Hematopoietic multipotent progenitor cell treated with erythropoietin and hydrocortisone succinate and interleukin-3 and kit ligand, for 17 days (in vitro differentiated cells): ENCODE results near the gene KANSL1.
"Not testable (repeated sequence)": the region's sequence is repeated elsewhere in the genome, so short reads cannot be mapped to it uniquely, and the experiment has no call there.

Source experiments
- DNase-seq: peaks from one replicate; pipeline ENCODE4 v3.0.0-alpha.2; 2015; ENCODE audit warnings: low spot score

KANSL1 gene

DNA sequence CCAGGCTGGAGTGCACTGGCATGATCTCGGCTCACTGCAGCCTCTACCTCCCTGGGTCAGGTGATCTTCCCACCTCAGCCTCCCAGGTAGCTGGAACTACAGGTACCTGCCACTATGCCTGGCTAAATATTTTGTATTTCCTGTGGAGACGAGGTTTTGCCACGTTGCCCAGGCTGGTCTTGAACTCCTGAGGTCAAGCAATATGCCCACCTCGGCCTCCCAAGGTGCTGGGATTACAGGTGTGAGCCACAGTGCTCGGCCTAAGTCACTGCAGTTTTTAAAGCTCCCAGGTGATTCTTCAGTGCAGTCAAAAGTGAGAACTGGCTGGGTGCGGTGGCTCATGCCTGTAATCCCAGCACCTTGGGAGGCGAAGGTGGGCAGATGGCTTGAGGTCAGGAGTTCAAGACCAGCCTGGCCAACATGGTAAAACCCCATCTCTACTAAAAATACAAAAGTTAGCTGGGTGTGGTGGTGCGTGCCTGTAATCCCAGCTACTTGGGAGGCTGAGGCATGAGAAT lies 173.8 kb downstream of the KANSL1 start:
- not testable (repeated sequence) for DNase-seq

DNA sequence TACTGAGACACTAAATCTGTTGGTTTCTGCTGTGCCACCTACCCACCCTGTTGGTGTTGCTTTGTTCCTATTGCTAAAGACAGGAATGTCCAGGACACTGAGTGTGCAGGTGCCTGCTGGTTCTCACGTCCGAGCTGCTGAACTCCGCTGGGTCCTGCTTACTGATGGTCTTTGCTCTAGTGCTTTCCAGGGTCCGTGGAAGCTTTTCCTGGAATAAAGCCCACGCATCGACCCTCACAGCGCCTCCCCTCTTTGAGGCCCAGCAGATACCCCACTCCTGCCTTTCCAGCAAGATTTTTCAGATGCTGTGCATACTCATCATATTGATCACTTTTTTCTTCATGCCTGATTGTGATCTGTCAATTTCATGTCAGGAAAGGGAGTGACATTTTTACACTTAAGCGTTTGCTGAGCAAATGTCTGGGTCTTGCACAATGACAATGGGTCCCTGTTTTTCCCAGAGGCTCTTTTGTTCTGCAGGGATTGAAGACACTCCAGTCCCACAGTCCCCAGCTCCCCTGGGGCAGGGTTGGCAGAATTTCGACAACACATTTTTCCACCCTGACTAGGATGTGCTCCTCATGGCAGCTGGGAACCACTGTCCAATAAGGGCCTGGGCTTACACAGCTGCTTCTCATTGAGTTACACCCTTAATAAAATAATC lies 179.6 kb downstream of the KANSL1 start:
- no peak for DNase-seq

DNA sequence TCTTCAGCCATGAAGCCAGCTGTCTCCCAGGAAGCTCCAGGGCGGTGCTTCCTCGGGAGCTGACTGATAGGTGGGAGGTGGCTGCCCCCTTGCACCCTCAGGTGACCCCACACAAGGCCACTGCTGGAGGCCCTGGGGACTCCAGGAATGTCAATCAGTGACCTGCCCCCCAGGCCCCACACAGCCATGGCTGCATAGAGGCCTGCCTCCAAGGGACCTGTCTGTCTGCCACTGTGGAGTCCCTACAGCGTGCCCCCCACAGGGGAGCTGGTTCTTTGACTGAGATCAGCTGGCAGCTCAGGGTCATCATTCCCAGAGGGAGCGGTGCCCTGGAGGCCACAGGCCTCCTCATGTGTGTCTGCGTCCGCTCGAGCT lies 180.1 kb downstream of the KANSL1 start:
- DNase-seq: no peak

DNA sequence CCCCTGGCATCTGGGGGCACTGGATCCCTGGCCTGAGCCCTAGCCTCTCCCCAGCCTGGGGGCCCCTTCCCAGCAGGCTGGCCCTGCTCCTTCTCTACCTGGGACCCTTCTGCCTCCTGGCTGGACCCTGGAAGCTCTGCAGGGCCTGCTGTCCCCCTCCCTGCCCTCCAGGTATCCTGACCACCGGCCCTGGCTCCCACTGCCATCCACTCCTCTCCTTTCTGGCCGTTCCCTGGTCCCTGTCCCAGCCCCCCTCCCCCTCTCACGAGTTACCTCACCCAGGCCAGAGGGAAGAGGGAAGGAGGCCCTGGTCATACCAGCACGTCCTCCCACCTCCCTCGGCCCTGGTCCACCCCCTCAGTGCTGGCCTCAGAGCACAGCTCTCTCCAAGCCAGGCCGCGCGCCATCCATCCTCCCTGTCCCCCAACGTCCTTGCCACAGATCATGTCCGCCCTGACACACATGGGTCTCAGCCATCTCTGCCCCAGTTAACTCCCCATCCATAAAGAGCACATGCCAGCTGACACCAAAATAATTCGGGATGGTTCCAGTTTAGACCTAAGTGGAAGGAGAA lies 180.6 kb downstream of the KANSL1 start:
- DNase-seq: no peak

DNA sequence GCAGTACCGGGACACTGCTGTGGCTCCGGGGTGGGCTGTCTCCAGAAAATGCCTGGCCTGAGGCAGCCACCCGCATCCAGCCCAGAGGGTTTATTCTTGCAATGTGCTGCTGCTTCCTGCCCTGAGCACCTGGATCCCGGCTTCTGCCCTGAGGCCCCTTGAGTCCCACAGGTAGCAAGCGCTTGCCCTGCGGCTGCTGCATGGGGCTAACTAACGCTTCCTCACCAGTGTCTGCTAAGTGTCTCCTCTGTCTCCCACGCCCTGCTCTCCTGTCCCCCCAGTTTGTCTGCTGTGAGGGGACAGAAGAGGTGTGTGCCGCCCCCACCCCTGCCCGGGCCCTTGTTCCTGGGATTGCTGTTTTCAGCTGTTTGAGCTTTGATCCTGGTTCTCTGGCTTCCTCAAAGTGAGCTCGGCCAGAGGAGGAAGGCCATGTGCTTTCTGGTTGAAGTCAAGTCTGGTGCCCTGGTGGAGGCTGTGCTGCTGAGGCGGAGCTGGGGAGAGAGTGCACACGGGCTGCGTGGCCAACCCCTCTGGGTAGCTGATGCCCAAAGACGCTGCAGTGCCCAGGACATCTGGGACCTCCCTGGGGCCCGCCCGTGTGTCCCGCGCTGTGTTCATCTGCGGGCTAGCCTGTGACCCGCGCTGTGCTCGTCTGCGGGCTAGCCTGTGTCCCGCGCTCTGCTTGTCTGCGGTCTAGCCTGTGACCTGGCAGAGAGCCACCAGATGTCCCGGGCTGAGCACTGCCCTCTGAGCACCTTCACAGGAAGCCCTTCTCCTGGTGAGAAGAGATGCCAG lies 181.3 kb downstream of the KANSL1 start:
- no peak for DNase-seq

DNA sequence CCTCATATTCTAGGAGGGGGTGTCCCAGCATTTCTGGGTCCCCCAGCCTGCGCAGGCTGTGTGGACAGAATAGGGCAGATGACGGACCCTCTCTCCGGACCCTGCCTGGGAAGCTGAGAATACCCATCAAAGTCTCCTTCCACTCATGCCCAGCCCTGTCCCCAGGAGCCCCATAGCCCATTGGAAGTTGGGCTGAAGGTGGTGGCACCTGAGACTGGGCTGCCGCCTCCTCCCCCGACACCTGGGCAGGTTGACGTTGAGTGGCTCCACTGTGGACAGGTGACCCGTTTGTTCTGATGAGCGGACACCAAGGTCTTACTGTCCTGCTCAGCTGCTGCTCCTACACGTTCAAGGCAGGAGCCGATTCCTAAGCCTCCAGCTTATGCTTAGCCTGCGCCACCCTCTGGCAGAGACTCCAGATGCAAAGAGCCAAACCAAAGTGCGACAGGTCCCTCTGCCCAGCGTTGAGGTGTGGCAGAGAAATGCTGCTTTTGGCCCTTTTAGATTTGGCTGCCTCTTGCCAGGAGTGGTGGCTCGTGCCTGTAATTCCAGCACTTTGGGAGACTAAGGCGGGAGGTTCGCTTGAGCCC lies 182.5 kb downstream of the KANSL1 start:
- DNase-seq: no peak

DNA sequence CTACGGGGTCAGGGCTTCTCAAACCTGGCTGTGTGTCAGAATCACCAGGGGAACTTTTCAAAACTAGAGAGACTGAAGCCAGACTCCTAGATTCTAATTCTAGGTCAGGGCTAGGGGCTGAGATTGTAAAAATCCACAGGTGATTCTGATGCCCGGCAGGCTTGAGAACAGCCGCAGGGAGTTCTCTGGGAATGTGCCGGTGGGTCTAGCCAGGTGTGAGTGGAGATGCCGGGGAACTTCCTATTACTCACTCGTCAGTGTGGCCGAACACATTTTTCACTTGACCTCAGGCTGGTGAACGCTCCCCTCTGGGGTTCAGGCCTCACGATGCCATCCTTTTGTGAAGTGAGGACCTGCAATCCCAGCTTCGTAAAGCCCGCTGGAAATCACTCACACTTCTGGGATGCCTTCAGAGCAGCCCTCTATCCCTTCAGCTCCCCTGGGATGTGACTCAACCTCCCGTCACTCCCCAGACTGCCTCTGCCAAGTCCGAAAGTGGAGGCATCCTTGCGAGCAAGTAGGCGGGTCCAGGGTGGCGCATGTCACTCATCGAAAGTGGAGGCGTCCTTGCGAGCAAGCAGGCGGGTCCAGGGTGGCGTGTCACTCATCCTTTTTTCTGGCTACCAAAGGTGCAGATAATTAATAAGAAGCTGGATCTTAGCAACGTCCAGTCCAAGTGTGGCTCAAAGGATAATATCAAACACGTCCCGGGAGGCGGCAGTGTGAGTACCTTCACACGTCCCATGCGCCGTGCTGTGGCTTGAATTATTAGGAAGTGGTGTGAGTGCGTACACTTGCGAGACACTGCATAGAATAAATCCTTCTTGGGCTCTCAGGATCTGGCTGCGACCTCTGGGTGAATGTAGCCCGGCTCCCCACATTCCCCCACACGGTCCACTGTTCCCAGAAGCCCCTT lies 183.3 kb downstream of the KANSL1 start:
- no peak for DNase-seq

DNA sequence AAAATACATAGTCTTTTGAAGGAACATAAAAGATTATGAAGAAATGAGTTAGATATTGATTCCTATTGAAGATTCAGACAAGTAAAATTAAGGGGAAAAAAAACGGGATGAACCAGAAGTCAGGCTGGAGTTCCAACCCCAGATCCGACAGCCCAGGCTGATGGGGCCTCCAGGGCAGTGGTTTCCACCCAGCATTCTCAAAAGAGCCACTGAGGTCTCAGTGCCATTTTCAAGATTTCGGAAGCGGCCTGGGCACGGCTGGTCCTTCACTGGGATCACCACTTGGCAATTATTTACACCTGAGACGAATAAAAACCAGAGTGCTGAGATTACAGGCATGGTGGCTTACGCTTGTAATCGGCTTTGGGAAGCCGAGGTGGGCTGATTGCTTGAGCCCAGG lies 184.6 kb downstream of the KANSL1 start:
- no peak for DNase-seq

DNA sequence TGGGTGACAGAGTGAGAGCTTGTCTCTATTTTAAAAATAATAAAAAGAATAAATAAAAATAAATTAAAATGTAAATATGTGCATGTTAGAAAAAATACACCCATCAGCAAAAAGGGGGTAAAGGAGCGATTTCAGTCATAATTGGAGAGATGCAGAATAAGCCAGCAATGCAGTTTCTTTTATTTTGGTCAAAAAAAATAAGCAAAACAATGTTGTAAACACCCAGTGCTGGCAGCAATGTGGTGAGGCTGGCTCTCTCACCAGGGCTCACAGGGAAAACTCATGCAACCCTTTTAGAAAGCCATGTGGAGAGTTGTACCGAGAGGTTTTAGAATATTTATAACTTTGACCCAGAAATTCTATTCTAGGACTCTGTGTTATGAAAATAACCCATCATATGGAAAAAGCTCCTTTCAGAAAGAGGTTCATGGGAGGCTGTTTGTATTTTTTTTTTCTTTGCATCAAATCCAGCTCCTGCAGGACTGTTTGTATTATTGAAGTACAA lies 185.7 kb downstream of the KANSL1 start:
- DNase-seq: no peak

DNA sequence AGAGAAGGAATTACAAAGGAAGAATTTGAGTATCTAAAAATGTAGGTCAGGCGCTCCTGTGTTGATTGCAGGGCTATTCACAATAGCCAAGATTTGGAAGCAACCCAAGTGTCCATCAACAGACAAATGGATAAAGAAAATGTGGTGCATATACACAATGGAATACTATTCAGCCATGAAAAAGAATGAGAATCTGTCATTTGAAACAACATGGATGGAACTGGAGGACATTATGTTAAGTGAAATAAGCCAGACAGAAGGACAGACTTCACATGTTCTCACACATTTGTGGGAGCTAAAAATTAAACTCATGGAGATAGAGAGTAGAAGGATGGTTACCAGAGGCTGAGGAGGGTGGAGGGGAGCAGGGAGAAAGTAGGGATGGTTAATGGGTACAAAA lies 187.1 kb downstream of the KANSL1 start:
- DNase-seq: not testable (repeated sequence)

DNA sequence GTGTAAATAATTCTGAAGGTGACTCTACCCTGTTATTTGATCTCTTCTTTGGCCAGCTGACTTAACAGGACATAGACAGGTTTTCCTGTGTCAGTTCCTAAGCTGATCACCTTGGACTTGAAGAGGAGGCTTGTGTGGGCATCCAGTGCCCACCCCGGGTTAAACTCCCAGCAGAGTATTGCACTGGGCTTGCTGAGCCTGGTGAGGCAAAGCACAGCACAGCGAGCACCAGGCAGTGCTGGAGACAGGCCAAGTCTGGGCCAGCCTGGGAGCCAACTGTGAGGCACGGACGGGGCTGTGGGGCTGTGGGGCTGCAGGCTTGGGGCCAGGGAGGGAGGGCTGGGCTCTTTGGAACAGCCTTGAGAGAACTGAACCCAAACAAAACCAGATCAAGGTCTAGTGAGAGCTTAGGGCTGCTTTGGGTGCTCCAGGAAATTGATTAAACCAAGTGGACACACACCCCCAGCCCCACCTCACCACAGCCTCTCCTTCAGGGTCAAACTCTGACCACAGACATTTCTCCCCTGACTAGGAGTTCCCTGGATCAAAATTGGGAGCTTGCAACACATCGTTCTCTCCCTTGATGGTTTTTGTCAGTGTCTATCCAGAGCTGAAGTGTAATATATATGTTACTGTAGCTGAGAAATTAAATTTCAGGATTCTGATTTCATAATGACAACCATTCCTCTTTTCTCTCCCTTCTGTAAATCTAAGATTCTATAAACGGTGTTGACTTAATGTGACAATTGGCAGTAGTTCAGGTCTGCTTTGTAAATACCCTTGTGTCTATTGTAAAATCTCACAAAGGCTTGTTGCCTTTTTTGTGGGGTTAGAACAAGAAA lies 189.1 kb downstream of the KANSL1 start:
- DNase-seq: no peak

DNA sequence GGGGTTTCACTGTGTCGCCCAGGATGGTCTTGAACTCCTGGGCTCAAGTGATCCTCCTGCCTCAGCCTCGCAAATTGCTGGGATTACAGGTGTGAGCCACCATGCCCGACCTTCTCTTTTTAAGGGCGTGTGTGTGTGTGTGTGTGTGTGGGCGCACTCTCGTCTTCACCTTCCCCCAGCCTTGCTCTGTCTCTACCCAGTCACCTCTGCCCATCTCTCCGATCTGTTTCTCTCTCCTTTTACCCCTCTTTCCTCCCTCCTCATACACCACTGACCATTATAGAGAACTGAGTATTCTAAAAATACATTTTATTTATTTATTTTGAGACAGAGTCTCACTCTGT lies 190.3 kb downstream of the KANSL1 start:
- no peak for DNase-seq

DNA sequence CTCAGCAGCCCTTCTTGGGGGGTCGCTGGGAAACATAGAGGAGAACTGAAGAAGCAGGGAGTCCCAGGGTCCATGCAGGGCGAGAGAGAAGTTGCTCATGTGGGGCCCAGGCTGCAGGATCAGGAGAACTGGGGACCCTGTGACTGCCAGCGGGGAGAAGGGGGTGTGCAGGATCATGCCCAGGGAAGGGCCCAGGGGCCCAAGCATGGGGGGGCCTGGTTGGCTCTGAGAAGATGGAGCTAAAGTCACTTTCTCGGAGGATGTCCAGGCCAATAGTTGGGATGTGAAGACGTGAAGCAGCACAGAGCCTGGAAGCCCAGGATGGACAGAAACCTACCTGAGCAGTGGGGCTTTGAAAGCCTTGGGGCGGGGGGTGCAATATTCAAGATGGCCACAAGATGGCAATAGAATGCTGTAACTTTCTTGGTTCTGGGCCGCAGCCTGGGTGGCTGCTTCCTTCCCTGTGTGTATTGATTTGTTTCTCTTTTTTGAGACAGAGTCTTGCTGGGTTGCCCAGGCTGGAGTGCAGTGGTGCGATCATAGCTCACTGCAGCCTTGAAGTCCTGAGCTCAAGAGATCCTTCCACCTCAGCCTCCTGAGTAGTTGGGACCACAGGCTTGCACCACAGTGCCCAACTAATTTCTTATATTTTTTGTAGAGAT lies 190.8 kb downstream of the KANSL1 start:
- peak; percentile 75 for DNase-seq

DNA sequence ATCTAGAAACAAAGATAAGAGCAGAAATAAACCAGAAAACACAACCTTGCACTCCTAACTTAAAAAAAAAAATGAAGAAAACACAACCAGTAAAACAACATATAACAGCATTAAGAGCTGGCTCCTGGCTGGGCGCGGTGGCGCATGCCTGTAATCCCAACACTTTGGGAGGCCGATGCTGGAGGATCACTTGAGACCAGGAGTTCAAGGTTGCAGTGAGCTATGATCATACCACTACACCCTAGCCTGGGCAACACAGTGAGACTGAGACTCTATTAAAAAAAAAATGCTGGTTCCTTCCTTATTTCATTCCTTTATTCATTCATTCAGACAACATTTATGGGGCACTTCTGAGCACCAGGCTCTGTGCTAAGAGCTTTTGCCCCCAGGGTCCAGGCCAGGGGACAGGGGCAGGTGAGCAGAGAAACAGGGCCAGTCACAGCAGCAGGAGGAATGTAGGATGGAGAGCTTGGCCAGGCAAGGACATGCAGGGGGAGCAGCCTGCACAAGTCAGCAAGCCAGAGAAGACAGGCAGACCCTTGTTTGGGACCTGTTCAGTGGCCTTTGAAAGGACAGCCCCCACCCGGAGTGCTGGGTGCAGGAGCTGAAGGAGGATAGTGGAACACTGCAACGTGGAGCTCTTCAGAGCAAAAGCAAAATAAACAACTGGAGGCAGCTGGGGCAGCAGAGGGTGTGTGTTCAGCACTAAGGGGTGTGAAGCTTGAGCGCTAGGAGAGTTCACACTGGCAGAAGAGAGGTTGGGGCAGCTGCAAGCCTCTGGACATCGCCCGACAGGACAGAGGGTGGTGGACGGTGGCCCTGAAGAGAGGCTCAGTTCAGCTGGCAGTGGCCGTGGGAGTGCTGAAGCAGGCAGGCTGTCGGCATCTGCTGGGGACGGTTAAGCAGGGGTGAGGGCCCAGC lies 191.6 kb downstream of the KANSL1 start:
- no peak for DNase-seq

DNA sequence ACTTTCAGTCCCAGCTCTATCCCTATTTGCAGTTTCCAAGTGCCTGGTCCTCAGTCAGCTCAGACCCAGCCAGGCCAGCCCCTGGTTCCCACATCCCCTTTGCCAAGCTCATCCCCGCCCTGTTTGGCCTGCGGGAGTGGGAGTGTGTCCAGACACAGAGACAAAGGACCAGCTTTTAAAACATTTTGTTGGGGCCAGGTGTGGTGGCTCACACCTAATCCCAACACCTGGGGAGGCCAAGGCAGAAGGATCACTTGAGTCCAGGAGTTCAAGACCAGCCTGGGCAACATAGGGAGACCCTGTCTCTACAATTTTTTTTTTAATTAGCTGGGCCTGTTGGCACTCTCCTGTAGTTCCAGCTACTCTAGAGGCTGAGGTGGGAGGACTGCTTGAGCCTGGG lies 192.5 kb downstream of the KANSL1 start:
- no peak for DNase-seq

DNA sequence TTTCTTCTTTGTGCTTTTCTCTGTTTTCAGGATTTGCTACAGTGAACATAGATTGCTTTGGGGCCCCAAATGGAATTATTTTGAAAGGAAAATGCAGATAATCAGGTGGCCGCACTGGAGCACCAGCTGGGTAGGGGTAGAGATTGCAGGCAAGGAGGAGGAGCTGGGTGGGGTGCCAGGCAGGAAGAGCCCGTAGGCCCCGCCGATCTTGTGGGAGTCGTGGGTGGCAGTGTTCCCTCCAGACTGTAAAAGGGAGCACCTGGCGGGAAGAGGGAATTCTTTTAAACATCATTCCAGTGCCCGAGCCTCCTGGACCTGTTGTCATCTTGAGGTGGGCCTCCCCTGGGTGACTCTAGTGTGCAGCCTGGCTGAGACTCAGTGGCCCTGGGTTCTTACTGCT lies 192.9 kb downstream of the KANSL1 start:
- DNase-seq: no peak

DNA sequence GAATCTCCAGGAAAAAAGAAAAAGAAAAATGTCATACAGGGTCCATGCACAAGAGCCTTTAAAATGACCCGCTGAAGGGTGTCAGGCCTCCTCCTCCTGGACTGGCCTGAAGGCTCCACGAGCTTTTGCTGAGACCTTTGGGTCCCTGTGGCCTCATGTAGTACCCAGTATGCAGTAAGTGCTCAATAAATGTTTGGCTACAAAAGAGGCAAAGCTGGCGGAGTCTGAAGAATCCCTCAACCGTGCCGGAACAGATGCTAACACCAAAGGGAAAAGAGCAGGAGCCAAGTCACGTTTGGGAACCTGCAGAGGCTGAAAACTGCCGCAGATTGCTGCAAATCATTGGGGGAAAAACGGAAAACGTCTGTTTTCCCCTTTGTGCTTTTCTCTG lies 193.3 kb downstream of the KANSL1 start:
- DNase-seq: no peak

DNA sequence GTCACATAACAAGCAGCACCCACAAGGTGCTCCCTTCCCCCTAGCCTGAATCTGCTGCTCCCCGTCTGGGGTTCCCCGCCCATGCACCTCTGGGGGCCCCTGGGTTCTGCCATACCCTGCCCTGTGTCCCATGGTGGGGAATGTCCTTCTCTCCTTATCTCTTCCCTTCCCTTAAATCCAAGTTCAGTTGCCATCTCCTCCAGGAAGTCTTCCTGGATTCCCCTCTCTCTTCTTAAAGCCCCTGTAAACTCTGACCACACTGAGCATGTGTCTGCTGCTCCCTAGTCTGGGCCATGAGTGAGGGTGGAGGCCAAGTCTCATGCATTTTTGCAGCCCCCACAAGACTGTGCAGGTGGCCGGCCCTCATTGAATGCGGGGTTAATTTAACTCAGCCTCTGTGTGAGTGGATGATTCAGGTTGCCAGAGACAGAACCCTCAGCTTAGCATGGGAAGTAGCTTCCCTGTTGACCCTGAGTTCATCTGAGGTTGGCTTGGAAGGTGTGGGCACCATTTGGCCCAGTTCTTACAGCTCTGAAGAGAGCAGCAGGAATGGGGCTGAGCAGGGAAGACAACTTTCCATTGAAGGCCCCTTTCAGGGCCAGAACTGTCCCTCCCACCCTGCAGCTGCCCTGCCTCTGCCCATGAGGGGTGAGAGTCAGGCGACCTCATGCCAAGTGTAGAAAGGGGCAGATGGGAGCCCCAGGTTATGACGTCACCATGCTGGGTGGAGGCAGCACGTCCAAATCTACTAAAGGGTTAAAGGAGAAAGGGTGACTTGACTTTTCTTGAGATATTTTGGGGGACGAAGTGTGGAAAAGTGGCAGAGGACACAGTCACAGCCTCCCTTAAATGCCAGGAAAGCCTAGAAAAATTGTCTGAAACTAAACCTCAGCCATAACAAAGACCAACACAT lies 194.0 kb downstream of the KANSL1 start, which contains the start of gene STH:
STH (plus strand) TSS at position 264 of the 913 bp plus-strand sequence; CDS start at position 294, 30 bp downstream.
- DNase-seq: no peak
